Ascending aorta (tissue), 2 donors: ENCODE measurements around the gene TMEM198. TPM values are rescaled to one million over a fixed set of nuclear protein-coding genes. Genes with fewer than 3 reads are reported as not detected.

ENCODE experiments used
- DNase-seq, 2 donors: peaks; one replicate each; pipeline ENCODE4 v3.0.0-alpha.2; 2019; ENCODE audit warnings: low spot score in 2 of 2
- H3K27ac ChIP-seq, 2 donors: fragments of 200-600 bp; sonication (generic); one replicate each; pipeline ENCODE4 v1.5.1; 2016 to 2017; ENCODE audit warnings: mild to moderate bottlenecking in 1 of 2
- H3K27me3 ChIP-seq: fragments of 200-600 bp; sonication (generic); one replicate; pipeline ENCODE4 v1.5.1; 2017
- H3K36me3 ChIP-seq, 2 donors: fragments of 200-600 bp; sonication (generic); one replicate each; pipeline ENCODE4 v1.5.1; 2016
- H3K4me1 ChIP-seq, 2 donors: fragments of 200-600 bp; sonication (generic); one replicate each; pipeline ENCODE4 v1.5.1; 2016 to 2017; ENCODE audit warnings: mild to moderate bottlenecking in 1 of 2
- H3K4me3 ChIP-seq, 2 donors: fragments of 200-600 bp; sonication (generic); one replicate each; pipeline ENCODE4 v1.5.1; 2016 to 2017; ENCODE audit warnings: mild to moderate bottlenecking in 1 of 2
- H3K9me3 ChIP-seq, 2 donors: fragments of 200-600 bp; sonication (generic); one replicate each; pipeline ENCODE4 v1.5.1; 2016
- intact Hi-C: fragments of 100-400 bp; cut with DNase I; formaldehyde crosslinking; loops from one replicate; pipeline ENCODE4 v1.15.1; 2023
- total RNA-seq: library from RNA; depleted of rRNA; stranded (reverse); fragments of >200 nt; gene quantifications from one replicate; pipeline ENCODE4 v1.1.0, GENCODE V29; 2016
- TF ChIP-seq, protein P1 (sequence below), 3 experiments: fragments of 200-600 bp in 2 of 3; fragments of 450-650 bp in 1 of 3; sonication (generic) in 2 of 3; IDR thresholded peaks; one replicate each; pipeline ENCODE4 v1.5.1; 2016 to 2019; ENCODE audit warnings: antibody characterized with exemption in 3 of 3, mild to moderate bottlenecking in 1 of 3, moderate library complexity in 1 of 3

The TMEM198 gene
- total RNA-seq, 1 donor from 2014 or later, result 6.0 TPM

DNA sequence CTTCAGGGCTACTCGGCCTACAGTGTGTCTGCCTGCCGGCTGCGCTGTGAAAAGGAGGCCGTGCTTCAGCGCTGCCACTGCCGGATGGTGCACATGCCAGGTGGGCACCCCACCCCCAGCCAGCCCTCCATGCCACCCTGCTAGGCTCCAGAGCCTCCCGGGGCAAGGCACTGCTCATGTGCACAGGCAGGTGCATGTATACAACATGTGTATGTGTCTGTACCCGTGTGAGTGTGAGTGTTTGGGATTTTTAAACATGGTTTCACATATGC lies 11.5 kb upstream of the TMEM198 start:
- no peaks in the 10 kb centered on the region for H3K4me1 ChIP-seq
- intact Hi-C loops, result loop anchor here (10.0 kb wide), 1 partner anchor 238 kb away; no protein-coding TSS in a partner anchor

DNA sequence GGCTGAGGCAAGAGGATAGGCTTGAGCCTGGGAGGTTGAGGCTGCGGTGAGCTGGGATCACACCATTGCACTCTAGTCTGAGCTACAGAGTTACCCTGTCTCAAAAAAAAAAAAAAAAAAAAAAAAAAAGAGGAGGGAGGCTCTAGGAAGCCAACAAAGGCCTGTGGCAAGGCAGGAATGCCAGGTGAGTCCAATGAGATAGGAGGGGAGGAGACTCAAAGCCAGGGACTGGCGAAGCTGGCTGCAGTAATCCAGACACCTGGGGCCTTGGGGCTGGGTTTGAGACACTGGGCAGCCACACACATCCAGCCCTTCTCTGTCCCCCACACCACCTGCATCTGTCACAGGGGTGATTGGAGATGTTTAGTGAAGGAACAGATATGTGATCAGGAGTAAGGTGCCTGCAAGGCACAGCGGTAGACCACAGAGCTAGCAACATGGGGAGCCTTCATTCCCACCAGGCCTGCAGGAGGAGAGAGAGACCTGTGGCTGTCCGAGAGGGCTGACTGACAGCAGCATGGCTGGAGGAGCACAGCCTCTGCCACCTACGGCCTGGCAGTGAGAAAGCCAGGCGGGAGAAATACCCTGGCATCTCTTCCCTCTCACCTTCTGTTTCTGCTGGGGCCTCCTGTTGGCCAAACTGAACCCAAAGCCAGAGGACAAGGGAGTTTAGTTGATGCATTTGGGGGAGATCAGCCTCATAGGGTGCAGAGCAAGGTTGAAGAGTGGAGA lies 9.7 kb upstream of the TMEM198 start:
- no peak overlapping the region for H3K4me3 ChIP-seq
- TF ChIP-seq, protein P1, sequence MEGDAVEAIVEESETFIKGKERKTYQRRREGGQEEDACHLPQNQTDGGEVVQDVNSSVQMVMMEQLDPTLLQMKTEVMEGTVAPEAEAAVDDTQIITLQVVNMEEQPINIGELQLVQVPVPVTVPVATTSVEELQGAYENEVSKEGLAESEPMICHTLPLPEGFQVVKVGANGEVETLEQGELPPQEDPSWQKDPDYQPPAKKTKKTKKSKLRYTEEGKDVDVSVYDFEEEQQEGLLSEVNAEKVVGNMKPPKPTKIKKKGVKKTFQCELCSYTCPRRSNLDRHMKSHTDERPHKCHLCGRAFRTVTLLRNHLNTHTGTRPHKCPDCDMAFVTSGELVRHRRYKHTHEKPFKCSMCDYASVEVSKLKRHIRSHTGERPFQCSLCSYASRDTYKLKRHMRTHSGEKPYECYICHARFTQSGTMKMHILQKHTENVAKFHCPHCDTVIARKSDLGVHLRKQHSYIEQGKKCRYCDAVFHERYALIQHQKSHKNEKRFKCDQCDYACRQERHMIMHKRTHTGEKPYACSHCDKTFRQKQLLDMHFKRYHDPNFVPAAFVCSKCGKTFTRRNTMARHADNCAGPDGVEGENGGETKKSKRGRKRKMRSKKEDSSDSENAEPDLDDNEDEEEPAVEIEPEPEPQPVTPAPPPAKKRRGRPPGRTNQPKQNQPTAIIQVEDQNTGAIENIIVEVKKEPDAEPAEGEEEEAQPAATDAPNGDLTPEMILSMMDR (IDR thresholded peaks at IDR 0.05), result no peak
- no peak overlapping the region for H3K27ac ChIP-seq
- peaks cover 3 to 10% of the 10 kb centered on the region in 2 donors for H3K36me3 ChIP-seq
- DNase-seq, result no peak
- no peaks in the 10 kb centered on the region for H3K4me1 ChIP-seq
- H3K27me3 ChIP-seq, result no peaks in the 10 kb centered on the region
- intact Hi-C loops, result loop anchor here (10.0 kb wide), 1 partner anchor 239 kb away; no protein-coding TSS in a partner anchor
- H3K9me3 ChIP-seq, result no peaks in the 10 kb centered on the region

More for the DNA sequence above, 11.5 kb upstream of the TMEM198 start:
- DNase-seq, result no peak
- H3K9me3 ChIP-seq, result no peaks in the 10 kb centered on the region
- no peak overlapping the region for H3K27ac ChIP-seq
- H3K4me3 ChIP-seq, result no peak overlapping the region
- no peaks in the 10 kb centered on the region for H3K27me3 ChIP-seq
- H3K36me3 ChIP-seq, result no peaks in the 10 kb centered on the region
- TF ChIP-seq, protein P1 (IDR thresholded peaks at IDR 0.05), result no peak

DNA sequence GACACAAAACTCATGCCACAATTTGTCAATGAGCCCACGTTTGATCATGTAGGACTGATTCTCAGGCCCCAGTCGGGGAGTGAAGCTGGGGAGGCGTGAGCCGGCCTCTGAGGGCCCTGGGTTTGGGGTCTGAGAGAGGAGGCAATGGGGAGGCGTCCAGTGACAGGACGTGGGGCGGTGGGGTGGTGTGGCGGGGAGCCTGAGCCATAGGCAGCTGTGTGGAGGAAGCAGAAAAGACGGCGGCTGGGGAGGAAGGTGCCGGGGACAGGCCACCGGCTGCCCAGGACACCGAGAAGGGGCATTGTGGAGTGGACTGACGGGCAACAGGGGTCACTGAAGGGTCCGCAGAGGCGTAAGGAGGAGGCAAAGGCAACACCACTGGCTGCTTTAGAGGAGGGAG lies 7.4 kb upstream of the TMEM198 start:
- Histone ChIP-seq H3K36me3 (peaks cover 25 to 33% of the 10 kb centered on the region in 2 donors), H3K4me3 (no peak overlapping the region), H3K4me1 (peaks cover under 1 to 2% of the 10 kb centered on the region in 2 donors), H3K27ac (no peak overlapping the region), H3K27me3 (no peaks in the 10 kb centered on the region), H3K9me3 (no peaks in the 10 kb centered on the region)
- no peak for DNase-seq
- TF ChIP-seq, protein P1 (IDR thresholded peaks at IDR 0.05), result no peak
- intact Hi-C loops, result loop anchor here (10.0 kb wide), 1 partner anchor 242 kb away; no protein-coding TSS in a partner anchor

GRCh38 chr2:219536967-219537366 lies 6.9 kb upstream of the TMEM198 start:
- Histone ChIP-seq H3K36me3 (peaks cover 26 to 36% of the 10 kb centered on the region in 2 donors), H3K9me3 (no peaks in the 10 kb centered on the region), H3K27me3 (no peaks in the 10 kb centered on the region), H3K4me1 (peaks cover 6 to 7% of the 10 kb centered on the region in 2 donors), H3K27ac (no peak overlapping the region), H3K4me3 (no peak overlapping the region)
- DNase-seq, result no peak
- intact Hi-C loops, result loop anchor here (10.0 kb wide), 1 partner anchor 242 kb away; no protein-coding TSS in a partner anchor
- TF ChIP-seq, protein P1 (IDR thresholded peaks at IDR 0.05), result no peak

- intact Hi-C loops, result loop anchor here (10.0 kb wide), 1 partner anchor 243 kb away; no protein-coding TSS in a partner anchor
- Histone ChIP-seq H3K4me1 (peaks cover 8 to 14% of the 10 kb centered on the region in 2 donors), H3K36me3 (peaks cover 26 to 36% of the 10 kb centered on the region in 2 donors), H3K27ac (no peak overlapping the region), H3K9me3 (no peaks in the 10 kb centered on the region), H3K4me3 (no peak overlapping the region), H3K27me3 (no peaks in the 10 kb centered on the region)
- TF ChIP-seq, protein P1 (IDR thresholded peaks at IDR 0.05), result no peak
- DNase-seq, result no peak
Measured at GRCh38 chr2:219537657-219538488, 6.0 kb upstream of the TMEM198 start.
